H1 (cell line): ENCODE results near the gene SYTL2. TPM values are rescaled to one million over a fixed set of nuclear protein-coding genes. Genes with fewer than 3 reads are reported as not detected.

Source experiments
- CTCF ChIA-PET: fragments of 300-600 bp; sonication (Branson Sonifier 250); formaldehyde crosslinking; loops from one replicate; lab custom pipeline; 2021; ENCODE audit not compliant: partially characterized antibody; lab: Charles Lee
- POLR2A ChIA-PET: fragments of 300-600 bp; sonication (Branson Sonifier 250); formaldehyde crosslinking; loops from one replicate; lab custom pipeline; 2021; ENCODE audit warnings: inconsistent platforms; ENCODE audit not compliant: partially characterized antibody; lab: Charles Lee
- DNase-seq, 2 experiments: peaks; one replicate each; pipeline versions ENCODE4 v3.0.0 to v3.0.0-alpha.2; 2010 to 2022; ENCODE audit warnings: low spot score in 2 of 2, low read depth in 1 of 2, mixed read lengths in 1 of 2
- FAIRE-seq: peaks from 2 replicates; lab custom pipeline; 2011; peaks lifted over from hg19 to GRCh38; lab: Jason Lieb, UNC
- H2AFZ ChIP-seq: 2 replicates; pipeline ENCODE4 v1.8.1; 2012; ENCODE audit warnings: low read length, inconsistent platforms
- H2AK5ac ChIP-seq: 2 replicates; pipeline ENCODE4 v1.6.1; 2013; ENCODE audit warnings: low read depth, low read length
- H2BK120ac ChIP-seq: replicated peaks from 2 replicates; pipeline ENCODE3; 2013; ENCODE audit warnings: low read depth, low read length, inconsistent platforms
- H2BK12ac ChIP-seq: 2 replicates; pipeline ENCODE4 v1.6.1; 2013; ENCODE audit warnings: low read depth, low read length
- H2BK15ac ChIP-seq: 2 replicates; pipeline ENCODE4 v1.6.1; 2013; ENCODE audit warnings: low read length
- H2BK20ac ChIP-seq: 2 replicates; pipeline ENCODE4 v1.6.1; 2013; ENCODE audit warnings: low read length
- H2BK5ac ChIP-seq: 2 replicates; pipeline ENCODE4 v1.6.1; 2013; ENCODE audit warnings: low read depth, low read length
- H3K14ac ChIP-seq: 2 replicates; pipeline ENCODE4 v1.6.1; 2013; ENCODE audit warnings: inconsistent platforms; ENCODE audit not compliant: insufficient read length
- H3K18ac ChIP-seq: 2 replicates; pipeline ENCODE4 v1.6.1; 2013; ENCODE audit warnings: low read length; ENCODE audit errors: extremely low read depth
- H3K23ac ChIP-seq: 2 replicates; pipeline ENCODE4 v1.6.1; 2013; ENCODE audit warnings: inconsistent platforms; ENCODE audit not compliant: insufficient read length
- H3K23me2 ChIP-seq: 2 replicates; pipeline ENCODE4 v1.6.1; 2013; ENCODE audit warnings: low read depth, low read length
- H3K27ac ChIP-seq: 2 replicates; pipeline ENCODE4 v1.6.1; 2011; ENCODE audit warnings: low read depth, low read length, inconsistent platforms
- H3K27me3 ChIP-seq, 4 experiments: replicated peaks in 1 of 4; 1 replicate in 1 of 4; 2 replicates in 3 of 4; pipeline versions ENCODE4 v1.6.1 to v1.8.1; 2011 to 2013; ENCODE audit warnings: low read length in 3 of 4, mild to moderate bottlenecking in 3 of 4, inconsistent platforms in 2 of 4, mixed read lengths in 2 of 4, moderate library complexity in 1 of 4; ENCODE audit not compliant: control insufficient read depth in 3 of 4, insufficient read depth in 3 of 4; ENCODE audit errors: extremely low read depth in 1 of 4
- H3K36me3 ChIP-seq, 4 experiments: 2 replicates each; pipeline versions ENCODE4 v1.6.1 to v1.8.1; 2011 to 2013; ENCODE audit warnings: mild to moderate bottlenecking in 4 of 4, low read length in 3 of 4, moderate library complexity in 2 of 4, control low read depth in 1 of 4, inconsistent platforms in 1 of 4; ENCODE audit not compliant: insufficient read depth in 4 of 4, control insufficient read depth in 2 of 4
- H3K4ac ChIP-seq: replicated peaks from 2 replicates; pipeline ENCODE3; 2013; ENCODE audit warnings: low read length, low read depth, mixed read lengths, inconsistent platforms; ENCODE audit not compliant: insufficient read length
- H3K4me1 ChIP-seq, 4 experiments: replicated peaks in 1 of 4; 1 replicate in 1 of 4; 2 replicates in 3 of 4; pipeline versions ENCODE4 v1.6.1 to v1.8.1; 2011 to 2013; ENCODE audit warnings: low read length in 3 of 4, inconsistent platforms in 2 of 4, mixed read lengths in 1 of 4; ENCODE audit not compliant: insufficient read depth in 4 of 4, control insufficient read depth in 3 of 4
- H3K4me2 ChIP-seq, 2 experiments: 2 replicates each; pipeline versions ENCODE4 v1.6.1 to v1.8.1; 2011 to 2013; ENCODE audit warnings: low read depth in 2 of 2, low read length in 2 of 2, control low read depth in 1 of 2, inconsistent platforms in 1 of 2, mild to moderate bottlenecking in 1 of 2; ENCODE audit not compliant: insufficient read depth in 1 of 2
- H3K4me3 ChIP-seq, 4 experiments: fragments of 200-600, 300-600 bp in 1 of 4; sonication (generic), shearing (Covaris generic), sonication (Bioruptor Twin) in 1 of 4; 2 replicates each; pipeline versions ENCODE4 v1.5.1 to v1.8.1; 2011 to 2016; ENCODE audit warnings: low read length in 4 of 4, low read depth in 3 of 4, control low read depth in 2 of 4, inconsistent platforms in 2 of 4, mild to moderate bottlenecking in 2 of 4, mixed read lengths in 1 of 4, moderate library complexity in 1 of 4; ENCODE audit not compliant: insufficient read depth in 2 of 4; ENCODE audit errors: extremely low read depth in 1 of 4
- H3K56ac ChIP-seq: replicated peaks from 2 replicates; pipeline ENCODE3; 2013; ENCODE audit warnings: low read depth, mild to moderate bottlenecking, mixed read lengths, low read length, inconsistent platforms; ENCODE audit not compliant: insufficient read length
- H3K79me1 ChIP-seq: 2 replicates; pipeline ENCODE4 v1.6.1; 2013; ENCODE audit warnings: low read depth, low read length, control low read depth
- H3K79me2 ChIP-seq, 2 experiments: 2 replicates each; pipeline versions ENCODE4 v1.6.1 to v1.8.1; 2012 to 2013; ENCODE audit warnings: low read length in 2 of 2, mild to moderate bottlenecking in 2 of 2, inconsistent platforms in 1 of 2; ENCODE audit not compliant: insufficient read depth in 2 of 2, control insufficient read depth in 1 of 2
- H3K9ac ChIP-seq, 4 experiments: replicated peaks in 1 of 4; 1 replicate in 1 of 4; 2 replicates in 3 of 4; pipeline versions ENCODE4 v1.6.1 to v1.8.1; 2011 to 2013; ENCODE audit warnings: low read depth in 3 of 4, low read length in 3 of 4, control low read depth in 2 of 4, mild to moderate bottlenecking in 2 of 4, moderate library complexity in 2 of 4, inconsistent platforms in 1 of 4; ENCODE audit errors: extremely low read depth in 1 of 4
- H3K9me3 ChIP-seq, 2 experiments: 2 replicates each; pipeline versions ENCODE4 v1.6.1 to v1.8.1; 2012 to 2013; ENCODE audit warnings: mild to moderate bottlenecking in 2 of 2, moderate library complexity in 2 of 2, control low read depth in 1 of 2, inconsistent platforms in 1 of 2, low read depth in 1 of 2, low read length in 1 of 2, mixed read lengths in 1 of 2; ENCODE audit not compliant: insufficient read depth in 2 of 2
- H4K20me1 ChIP-seq, 2 experiments: replicated peaks in 1 of 2; 2 replicates each; pipeline versions ENCODE3 to v1.8.1; 2011 to 2013; ENCODE audit warnings: inconsistent platforms in 2 of 2, low read length in 2 of 2, mild to moderate bottlenecking in 1 of 2; ENCODE audit not compliant: insufficient read depth in 2 of 2, control insufficient read depth in 1 of 2
- H4K5ac ChIP-seq: 2 replicates; pipeline ENCODE4 v1.6.1; 2013; ENCODE audit warnings: low read length, low read depth, mixed read lengths, inconsistent platforms; ENCODE audit not compliant: insufficient read length
- H4K8ac ChIP-seq: 2 replicates; pipeline ENCODE4 v1.8.0; 2013; ENCODE audit warnings: mild to moderate bottlenecking, moderate library complexity, low read length, inconsistent platforms; ENCODE audit not compliant: insufficient read depth; ENCODE audit errors: extremely low read depth
- H4K91ac ChIP-seq: replicated peaks from 2 replicates; pipeline ENCODE3; 2013; ENCODE audit warnings: low read length, mixed read lengths, inconsistent platforms; ENCODE audit not compliant: insufficient read length
- CHD1 ChIP-seq: IDR thresholded peaks from 2 replicates; pipeline ENCODE4 v1.6.1; 2012; ENCODE audit warnings: low read depth, low read length, improper control_type of control experiment
- EZH2 ChIP-seq: fragments of 200-600 bp; sonication (generic); IDR thresholded peaks from 2 replicates; pipeline ENCODE4 v1.7.1; 2012; ENCODE audit warnings: low read depth, mild to moderate bottlenecking, moderate library complexity, low read length, inconsistent platforms; ENCODE audit not compliant: severe bottlenecking
- FOSL1 ChIP-seq: IDR thresholded peaks from 2 replicates; pipeline ENCODE4 v1.6.1; 2011; ENCODE audit warnings: mild to moderate bottlenecking, low read depth, low read length, moderate library complexity; ENCODE audit not compliant: insufficient read depth
- HDAC2 ChIP-seq, 2 experiments: fragments of 300-600 bp in 1 of 2; sonication (generic) in 1 of 2; IDR thresholded peaks; 2 replicates each; pipeline ENCODE4 v1.6.1; 2011 to 2012; ENCODE audit warnings: low read depth in 2 of 2, low read length in 2 of 2, mild to moderate bottlenecking in 2 of 2, moderate library complexity in 2 of 2, borderline replicate concordance in 1 of 2, inconsistent platforms in 1 of 2
- HDAC6 ChIP-seq: IDR thresholded peaks from one replicate; pipeline ENCODE4 v1.7.1; 2012; ENCODE audit warnings: low read depth, mild to moderate bottlenecking, inconsistent platforms, low read length, moderate library complexity
- MAFK ChIP-seq: IDR thresholded peaks from 2 replicates; pipeline ENCODE4 v1.6.1; 2012; ENCODE audit warnings: low read depth, mild to moderate bottlenecking, improper control_type of control experiment, low read length
- MAX ChIP-seq: IDR thresholded peaks from 2 replicates; pipeline ENCODE4 v1.6.1; 2012; ENCODE audit warnings: inconsistent platforms
- RAD21 ChIP-seq, 2 experiments: IDR thresholded peaks in 1 of 2; conservative IDR thresholded peaks in 1 of 2; 2 replicates each; pipeline ENCODE4 v1.6.1; 2011; ENCODE audit warnings: low read depth in 2 of 2, low read length in 2 of 2, improper control_type of control experiment in 1 of 2, inconsistent platforms in 1 of 2, mild to moderate bottlenecking in 1 of 2, moderate library complexity in 1 of 2
- RFX5 ChIP-seq: IDR thresholded peaks from 2 replicates; pipeline ENCODE4 v1.6.1; 2011; ENCODE audit warnings: low read depth, low read length, improper control_type of control experiment, borderline replicate concordance
- RNF2 ChIP-seq: fragments of 200-900, 300-1000 bp; sonication (generic); IDR thresholded peaks from 2 replicates; pipeline ENCODE4 v1.7.1; 2016; ENCODE audit warnings: borderline replicate concordance, low read depth, mild to moderate bottlenecking, antibody characterized with exemption, low read length; ENCODE audit not compliant: poor library complexity, severe bottlenecking; ENCODE audit errors: missing control alignments
- SAP30 ChIP-seq: fragments of 300-600 bp; sonication (generic); IDR thresholded peaks from 2 replicates; pipeline ENCODE4 v1.7.1; 2012; ENCODE audit warnings: low read length, moderate library complexity, mild to moderate bottlenecking, inconsistent platforms; ENCODE audit not compliant: insufficient read depth, insufficient replicate concordance
- TAF1 ChIP-seq: IDR thresholded peaks from 2 replicates; pipeline ENCODE4 v1.6.1; 2011; ENCODE audit warnings: mild to moderate bottlenecking, low read depth, low read length
- WGBS, 2 experiments: shearing (Covaris generic) in 1 of 2; methylation state at CpG; one replicate each; pipeline versions ENCODE4 v1.1.6 to v1.1.7; 2013 to 2015; ENCODE audit warnings: low lambda C conversion rate in 2 of 2, mixed read lengths in 2 of 2, inconsistent platforms in 1 of 2, low coverage in 1 of 2, missing lambda C conversion rate in 1 of 2; ENCODE audit not compliant: insufficient replicate concordance in 2 of 2, insufficient coverage in 1 of 2, insufficient read length in 1 of 2; ENCODE audit errors: extremely low coverage in 1 of 2, missing lambda C conversion rate in 1 of 2; 5-methylcytosine and 5-hydroxymethylcytosine counted together
- polyA plus RNA-seq, 7 experiments: library from polyadenylated mRNA; depleted of rRNA in 3 of 7; stranded (reverse) in 5 of 7; unstranded in 2 of 7; fragments of >200 nt in 5 of 7; fragments of 200-250 nt in 2 of 7; gene quantifications; 1 replicate in 5 of 7; 2 replicates in 1 of 7; 4 replicates in 1 of 7; pipeline versions ENCODE4 v1.2.1 to v1.2.3, GENCODE V29; 2011 to 2013; ENCODE audit warnings: missing spikeins in 2 of 7, mixed read lengths in 2 of 7
- total RNA-seq: library from RNA; stranded (reverse); fragmentation: NEBNext Ultra II Directional; extraction: Animal tissue kit (Norgen Biotek cat#: 25700); gene quantifications from 2 replicates; pipeline ENCODE4 v1.2.1, GENCODE V29; 2021

SYTL2 gene
- total and polyA plus RNA-seq, 2 of the 8 experiments (the other 6 are each of a cell fraction or from before 2014, with no cell fraction given), result 1.3 to 9.1 TPM

- Histone ChIP-seq H3K27me3 (no peaks in the 10 kb centered on the region), H3K23me2 (no peaks in the 10 kb centered on the region), H3K9ac (no peak overlapping the region), H4K8ac (no peak overlapping the region), H3K14ac (no peak overlapping the region), H2AK5ac (no peak overlapping the region), H2BK20ac (no peak overlapping the region), H2BK15ac (no peak overlapping the region), H3K4me2 (no peak overlapping the region), H3K23ac (no peak overlapping the region), H3K4me3 (no peak overlapping the region), H3K18ac (no peak overlapping the region), H2BK120ac (no peak overlapping the region), H2BK5ac (no peak overlapping the region), H2AFZ (no peak overlapping the region), H3K4ac (no peak overlapping the region), H4K20me1 (no peaks in the 10 kb centered on the region), H3K36me3 (no peaks in the 10 kb centered on the region), H3K79me1 (no peaks in the 10 kb centered on the region), H4K91ac (no peak overlapping the region), H3K56ac (no peak overlapping the region), H2BK12ac (no peak overlapping the region), H3K4me1 (peaks cover 0 to 6% (median 0%) of the 10 kb centered on the region in 4 experiments; a peak in 1 of 7 replicates), H3K27ac (no peak overlapping the region), H4K5ac (no peak overlapping the region), H3K9me3 (no peaks in the 10 kb centered on the region), H3K79me2 (no peaks in the 10 kb centered on the region)
- ChIA-PET CTCF (no interaction called here), POLR2A (no interaction called here)
- 89% methylated on average over 1 of the region's 1 CpG; no CpG with 5 or more reads in 1 of the 2 experiments for WGBS, 2 experiments
- no peak for FAIRE-seq
- DNase-seq, result no peak
- TF ChIP-seq MAX (no peak), SAP30 (no peak), RAD21 (IDR thresholded peaks at IDR 0.05 in 1 of 2, conservative IDR thresholded peaks at IDR 0.05 in 1 of 2; ENCODE audit: low read depth in 2 of 2, low read length in 2 of 2) (no peak), FOSL1 (no peak), HDAC2 (IDR thresholded peaks at IDR 0.05; ENCODE audit: borderline replicate concordance in 1 of 2, low read depth in 2 of 2, low read length in 2 of 2) (no peak), MAFK (no peak), RNF2 (no peak), RFX5 (no peak), EZH2 (no peak), TAF1 (no peak), CHD1 (no peak), HDAC6 (no peak)
Observed at GRCh38 chr11:85768473-85769146, 42.3 kb downstream of the SYTL2 start.
